Hepatocyte (in vitro differentiated cells): ENCODE data around the gene HNRNPA1. TPM values are rescaled to one million over a fixed set of nuclear protein-coding genes. Genes with fewer than 3 reads are reported as not detected.

Experiments used
- DNase-seq: peaks from one replicate; pipeline ENCODE4 v3.0.0-alpha.2; 2016; ENCODE audit warnings: low spot score
- H2AFZ ChIP-seq: fragments of 200-600 bp; sonication (generic); 2 replicates; pipeline ENCODE4 v1.6.0; 2016; ENCODE audit warnings: antibody characterized with exemption, mild to moderate bottlenecking
- H3K27ac ChIP-seq: fragments of 200-600 bp; sonication (generic); 2 replicates; pipeline ENCODE4 v1.5.1; 2016; ENCODE audit warnings: mild to moderate bottlenecking
- H3K27me3 ChIP-seq: fragments of 200-600 bp; sonication (generic); 2 replicates; pipeline ENCODE4 v1.6.1; 2016
- H3K36me3 ChIP-seq: fragments of 200-600 bp; sonication (generic); replicated peaks from 2 replicates; pipeline ENCODE4 v1.5.1; 2016; ENCODE audit warnings: low read depth; ENCODE audit not compliant: insufficient read depth
- H3K4me1 ChIP-seq: fragments of 200-600 bp; sonication (generic); 2 replicates; pipeline ENCODE4 v1.5.1; 2016; ENCODE audit warnings: mild to moderate bottlenecking, moderate library complexity; ENCODE audit not compliant: insufficient read depth
- H3K4me2 ChIP-seq: fragments of 200-600 bp; sonication (generic); 2 replicates; pipeline ENCODE4 v1.6.0; 2016
- H3K4me3 ChIP-seq: fragments of 200-600 bp; sonication (generic); 2 replicates; pipeline ENCODE4 v1.5.1; 2016; ENCODE audit warnings: mild to moderate bottlenecking
- H3K79me2 ChIP-seq: fragments of 200-600 bp; sonication (generic); 2 replicates; pipeline ENCODE4 v1.6.0; 2017; ENCODE audit warnings: mild to moderate bottlenecking
- H3K9me2 ChIP-seq: fragments of 200-600 bp; sonication (generic); replicated peaks from 2 replicates; pipeline ENCODE4 v1.6.0; 2017; ENCODE audit warnings: mild to moderate bottlenecking; ENCODE audit not compliant: insufficient read depth
- H3K9me3 ChIP-seq: fragments of 200-600 bp; sonication (generic); 2 replicates; pipeline ENCODE4 v1.5.1; 2016; ENCODE audit warnings: low read depth, mild to moderate bottlenecking
- H4K20me1 ChIP-seq: fragments of 200-600 bp; sonication (generic); 2 replicates; pipeline ENCODE4 v1.6.0; 2016; ENCODE audit warnings: mild to moderate bottlenecking; ENCODE audit not compliant: insufficient read depth, poor library complexity, severe bottlenecking
- EZH2 ChIP-seq: fragments of 200-600 bp; sonication (generic); IDR thresholded peaks from 2 replicates; pipeline ENCODE4 v1.6.1; 2016; ENCODE audit warnings: antibody characterized with exemption, mild to moderate bottlenecking, borderline replicate concordance
- EZH2phosphoT487 ChIP-seq: fragments of 200-600 bp; sonication (generic); IDR thresholded peaks from one replicate; pipeline ENCODE4 v1.6.1; 2018; ENCODE audit warnings: antibody characterized with exemption, mild to moderate bottlenecking, low read depth, moderate library complexity; ENCODE audit not compliant: unreplicated experiment, severe bottlenecking
- WGBS: methylation state at CpG from one replicate; pipeline ENCODE4 v1.1.6; 2016; ENCODE audit warnings: low lambda C conversion rate; ENCODE audit errors: missing lambda C conversion rate; 5-methylcytosine and 5-hydroxymethylcytosine counted together
- polyA plus RNA-seq: library from polyadenylated mRNA; unstranded; fragments of >200 nt; fragmentation: Nextera tagmentation; extraction: Ambion mirVana; gene quantifications from 2 replicates; pipeline ENCODE4 v1.2.1, GENCODE V29; 2016
- total RNA-seq: library from RNA; depleted of rRNA; stranded (reverse); fragments of >200 nt; gene quantifications from 2 replicates; pipeline ENCODE4 v1.2.3, GENCODE V29; 2014
- TF ChIP-seq, protein P1 (sequence below): fragments of 200-600 bp; sonication (generic); IDR thresholded peaks from 2 replicates; pipeline ENCODE4 v1.5.1; 2016; ENCODE audit warnings: antibody characterized with exemption, mild to moderate bottlenecking; ENCODE audit not compliant: poor library complexity

The HNRNPA1 gene
- total and polyA plus RNA-seq, 2 experiments from 2014 or later: 467 to 482 TPM

- Histone ChIP-seq H3K9me3 (no peaks in the 10 kb centered on the region), H3K27ac (no peak overlapping the region), H3K4me2 (no peak overlapping the region), H2AFZ (no peak overlapping the region), H3K79me2 (no peaks in the 10 kb centered on the region), H3K4me1 (no peaks in the 10 kb centered on the region), H3K4me3 (no peak overlapping the region), H3K27me3 (no peaks in the 10 kb centered on the region), H4K20me1 (no peaks in the 10 kb centered on the region), H3K36me3 (no peaks in the 10 kb centered on the region), H3K9me2 (no peaks in the 10 kb centered on the region)
- no peak for DNase-seq
- no peak for TF ChIP-seq EZH2phosphoT487
- no peak for TF ChIP-seq EZH2
- TF ChIP-seq, protein P1, sequence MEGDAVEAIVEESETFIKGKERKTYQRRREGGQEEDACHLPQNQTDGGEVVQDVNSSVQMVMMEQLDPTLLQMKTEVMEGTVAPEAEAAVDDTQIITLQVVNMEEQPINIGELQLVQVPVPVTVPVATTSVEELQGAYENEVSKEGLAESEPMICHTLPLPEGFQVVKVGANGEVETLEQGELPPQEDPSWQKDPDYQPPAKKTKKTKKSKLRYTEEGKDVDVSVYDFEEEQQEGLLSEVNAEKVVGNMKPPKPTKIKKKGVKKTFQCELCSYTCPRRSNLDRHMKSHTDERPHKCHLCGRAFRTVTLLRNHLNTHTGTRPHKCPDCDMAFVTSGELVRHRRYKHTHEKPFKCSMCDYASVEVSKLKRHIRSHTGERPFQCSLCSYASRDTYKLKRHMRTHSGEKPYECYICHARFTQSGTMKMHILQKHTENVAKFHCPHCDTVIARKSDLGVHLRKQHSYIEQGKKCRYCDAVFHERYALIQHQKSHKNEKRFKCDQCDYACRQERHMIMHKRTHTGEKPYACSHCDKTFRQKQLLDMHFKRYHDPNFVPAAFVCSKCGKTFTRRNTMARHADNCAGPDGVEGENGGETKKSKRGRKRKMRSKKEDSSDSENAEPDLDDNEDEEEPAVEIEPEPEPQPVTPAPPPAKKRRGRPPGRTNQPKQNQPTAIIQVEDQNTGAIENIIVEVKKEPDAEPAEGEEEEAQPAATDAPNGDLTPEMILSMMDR: no peak
These were observed 40.9 kb upstream of the HNRNPA1 start for GRCh38 chr12:54239620-54240019.

DNA sequence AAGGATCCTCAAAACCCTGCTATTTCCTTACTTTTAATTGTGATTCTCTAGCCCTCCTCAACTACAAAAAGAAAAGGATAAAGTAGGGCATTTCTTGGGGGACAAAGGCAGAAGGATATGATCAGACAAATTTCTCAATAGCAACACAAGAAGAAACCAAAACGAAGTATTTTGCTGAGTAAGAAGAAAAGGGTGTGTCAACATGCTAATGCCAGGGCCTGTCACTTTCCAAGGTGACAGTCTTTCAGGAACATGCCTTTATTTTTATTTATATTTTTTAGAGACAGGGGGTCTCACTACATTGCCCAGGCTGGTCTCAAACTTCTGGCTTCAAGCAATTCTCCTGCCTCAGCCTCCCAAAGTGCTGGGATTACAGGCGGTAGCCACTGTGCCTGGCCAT, 40.4 kb upstream of the HNRNPA1 start:
- WGBS: 98% methylated on average over 2 of the region's 2 CpGs
- H3K27ac ChIP-seq: no peak overlapping the region
- H3K36me3 ChIP-seq: no peaks in the 10 kb centered on the region
- H4K20me1 ChIP-seq: no peaks in the 10 kb centered on the region
- no peaks in the 10 kb centered on the region for H3K79me2 ChIP-seq
- no peak overlapping the region for H3K4me2 ChIP-seq
- DNase-seq: no peak
- H3K4me1 ChIP-seq: no peaks in the 10 kb centered on the region
- H3K9me2 ChIP-seq: no peaks in the 10 kb centered on the region
- no peaks in the 10 kb centered on the region for H3K27me3 ChIP-seq
- no peak overlapping the region for H2AFZ ChIP-seq
- no peak overlapping the region for H3K4me3 ChIP-seq
- no peak for TF ChIP-seq EZH2phosphoT487
- TF ChIP-seq, protein P1: no peak
- no peak for TF ChIP-seq EZH2
- H3K9me3 ChIP-seq: no peaks in the 10 kb centered on the region

- no peaks in the 10 kb centered on the region for H3K36me3 ChIP-seq
- H3K9me3 ChIP-seq: no peaks in the 10 kb centered on the region
- peaks cover 3% of the 10 kb centered on the region for H3K79me2 ChIP-seq
- no peak overlapping the region for H3K4me3 ChIP-seq
- no peak overlapping the region for H2AFZ ChIP-seq
- TF ChIP-seq EZH2phosphoT487: no peak
- TF ChIP-seq, protein P1: no peak
- no peak for TF ChIP-seq EZH2
- no peaks in the 10 kb centered on the region for H3K4me1 ChIP-seq
- no peak for DNase-seq
- 97% methylated on average over 2 of the region's 2 CpGs for WGBS
- no peak overlapping the region for H3K27ac ChIP-seq
- no peaks in the 10 kb centered on the region for H4K20me1 ChIP-seq
- no peak overlapping the region for H3K4me2 ChIP-seq
- H3K9me2 ChIP-seq: no peaks in the 10 kb centered on the region
- no peaks in the 10 kb centered on the region for H3K27me3 ChIP-seq
These were observed 39.4 kb upstream of the HNRNPA1 start for GRCh38 chr12:54240971-54241588.

GRCh38 chr12:54246011-54246641, 34.4 kb upstream of the HNRNPA1 start:
- no peak for TF ChIP-seq EZH2
- Histone ChIP-seq H3K4me1 (no peaks in the 10 kb centered on the region), H3K4me2 (no peak overlapping the region), H3K79me2 (peaks cover 16% of the 10 kb centered on the region), H3K27me3 (no peaks in the 10 kb centered on the region), H3K9me2 (no peaks in the 10 kb centered on the region), H4K20me1 (no peaks in the 10 kb centered on the region), H3K4me3 (no peak overlapping the region), H2AFZ (no peak overlapping the region), H3K36me3 (no peaks in the 10 kb centered on the region), H3K9me3 (no peaks in the 10 kb centered on the region), H3K27ac (no peak overlapping the region)
- no peak for DNase-seq
- 91% methylated on average over 6 of the region's 6 CpGs for WGBS
